Activated CD8-positive, alpha-beta memory T cell treated with anti-CD3 and anti-CD28 coated beads for 48 hours (primary cell): ENCODE data around the gene HOXA10.

Experiments
- DNase-seq, 3 experiments: peaks; one replicate each; pipeline ENCODE4 v3.0.0-alpha.2; 2020; ENCODE audit warnings: low read depth in 2 of 3, low spot score in 2 of 3

HOXA10 gene

DNA sequence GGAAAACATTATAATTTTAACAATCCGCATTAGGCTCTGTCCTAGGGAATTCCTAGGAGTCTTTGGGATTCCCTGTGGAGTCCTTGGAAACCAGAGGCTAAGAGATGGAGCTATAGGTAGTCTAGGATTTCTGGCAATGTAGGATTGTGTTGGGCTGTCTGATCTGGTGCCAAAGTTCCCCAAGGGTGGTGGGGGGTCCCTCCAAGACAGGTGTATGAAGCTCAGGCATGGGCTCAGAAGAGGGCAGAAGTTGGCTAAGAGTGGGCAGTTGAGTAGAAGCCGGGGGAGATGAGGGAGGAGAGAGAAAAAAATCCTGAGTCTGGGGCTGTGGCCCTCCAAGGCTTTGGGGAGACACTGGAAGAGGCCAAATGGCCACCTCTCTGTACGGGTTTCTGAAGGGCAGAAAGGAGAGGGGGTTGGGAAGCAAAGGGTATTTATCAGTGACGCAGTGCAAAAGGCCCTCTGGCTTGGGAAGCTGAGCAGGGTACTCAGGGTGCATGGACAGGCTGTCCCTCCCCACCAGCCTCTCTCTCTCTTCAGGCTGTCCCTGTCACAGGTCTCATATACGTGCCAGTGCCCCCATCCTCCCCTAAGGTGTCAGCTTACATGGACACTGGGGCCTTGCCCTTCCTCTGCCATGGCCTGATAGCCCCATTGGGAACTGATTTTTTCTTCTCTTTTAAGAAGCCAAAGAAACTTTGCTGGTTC lies 27.5 kb downstream of the HOXA10 start:
- DNase-seq, result no peak

DNA sequence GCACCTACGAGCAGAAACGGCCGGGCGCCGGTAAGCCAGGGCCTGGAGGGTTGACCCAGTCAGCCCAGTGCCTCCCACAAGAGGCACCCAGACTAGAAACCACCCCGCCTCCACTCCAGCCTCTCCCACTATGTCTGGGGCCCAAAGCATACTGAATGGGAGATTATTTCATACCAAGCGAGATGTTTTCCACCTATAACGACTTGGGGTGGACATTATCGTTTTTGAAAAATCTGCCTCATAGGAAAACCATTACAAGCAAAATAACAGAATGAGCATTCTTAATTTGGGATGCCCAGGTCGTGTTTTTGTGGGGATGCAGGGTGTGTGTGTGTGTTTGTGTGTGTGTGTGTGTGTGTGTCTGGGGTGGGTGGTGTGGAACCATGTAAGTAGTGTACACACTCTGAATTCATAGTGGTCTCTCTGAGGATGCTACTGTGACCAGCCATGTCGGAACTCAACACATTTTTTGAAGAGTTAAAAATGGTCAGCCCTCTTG lies 28.2 kb downstream of the HOXA10 start:
- DNase-seq, result no peak

DNA sequence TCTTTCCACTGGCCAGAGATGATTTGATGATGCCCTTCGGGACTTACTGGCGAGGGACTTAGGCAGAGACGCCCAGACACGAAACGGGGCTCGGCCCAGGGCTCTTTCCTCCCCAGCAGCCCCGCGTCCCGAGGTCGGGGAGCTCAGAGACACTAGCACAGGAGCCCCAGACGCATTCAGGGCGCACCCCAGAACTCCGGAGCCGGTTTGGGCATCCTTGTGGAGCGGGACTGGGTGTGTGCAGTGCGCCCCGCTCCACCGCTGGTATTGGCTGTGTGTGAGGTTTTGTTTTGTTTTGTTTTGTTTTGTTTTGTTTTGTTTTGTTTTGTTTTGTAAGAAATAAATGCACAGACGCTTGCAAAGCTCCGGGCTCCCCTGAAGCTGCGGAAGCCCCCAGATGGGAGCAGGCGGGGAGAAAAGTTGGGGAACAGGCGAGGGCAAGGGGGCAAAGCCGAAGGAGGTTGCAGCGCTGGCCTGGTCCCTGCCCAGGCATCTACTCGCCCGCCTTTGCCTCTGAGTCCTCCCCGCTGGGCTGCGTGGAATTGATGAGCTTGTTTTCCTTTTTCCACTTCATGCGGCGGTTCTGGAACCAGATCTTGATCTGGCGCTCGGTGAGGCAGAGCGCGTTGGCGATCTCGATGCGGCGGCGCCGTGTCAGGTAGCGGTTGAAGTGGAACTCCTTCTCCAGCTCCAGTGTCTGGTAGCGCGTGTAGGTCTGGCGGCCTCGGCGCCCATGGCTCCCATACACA lies 28.8 kb downstream of the HOXA10 start:
- DNase-seq, result no peak

DNA sequence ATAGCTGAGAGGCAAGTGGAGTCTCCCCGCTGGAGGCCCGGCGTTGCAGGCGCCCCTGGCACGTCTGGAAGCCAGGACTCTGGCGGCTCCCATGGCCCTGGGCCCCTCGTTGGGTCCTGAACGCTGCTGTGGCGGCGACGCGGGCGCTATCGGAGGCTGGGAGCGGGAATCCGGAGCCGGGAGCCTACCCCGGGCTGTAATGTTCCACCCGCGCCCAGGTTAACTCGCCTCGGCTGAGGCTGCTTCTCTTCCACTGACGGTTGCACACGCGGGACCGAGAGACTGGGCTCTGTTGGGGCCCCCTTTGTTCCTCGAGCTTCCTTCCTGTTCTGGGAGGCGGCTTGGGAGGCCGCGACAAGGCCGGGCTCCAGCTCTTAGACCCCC lies 29.3 kb downstream of the HOXA10 start:
- no peak for DNase-seq

DNA sequence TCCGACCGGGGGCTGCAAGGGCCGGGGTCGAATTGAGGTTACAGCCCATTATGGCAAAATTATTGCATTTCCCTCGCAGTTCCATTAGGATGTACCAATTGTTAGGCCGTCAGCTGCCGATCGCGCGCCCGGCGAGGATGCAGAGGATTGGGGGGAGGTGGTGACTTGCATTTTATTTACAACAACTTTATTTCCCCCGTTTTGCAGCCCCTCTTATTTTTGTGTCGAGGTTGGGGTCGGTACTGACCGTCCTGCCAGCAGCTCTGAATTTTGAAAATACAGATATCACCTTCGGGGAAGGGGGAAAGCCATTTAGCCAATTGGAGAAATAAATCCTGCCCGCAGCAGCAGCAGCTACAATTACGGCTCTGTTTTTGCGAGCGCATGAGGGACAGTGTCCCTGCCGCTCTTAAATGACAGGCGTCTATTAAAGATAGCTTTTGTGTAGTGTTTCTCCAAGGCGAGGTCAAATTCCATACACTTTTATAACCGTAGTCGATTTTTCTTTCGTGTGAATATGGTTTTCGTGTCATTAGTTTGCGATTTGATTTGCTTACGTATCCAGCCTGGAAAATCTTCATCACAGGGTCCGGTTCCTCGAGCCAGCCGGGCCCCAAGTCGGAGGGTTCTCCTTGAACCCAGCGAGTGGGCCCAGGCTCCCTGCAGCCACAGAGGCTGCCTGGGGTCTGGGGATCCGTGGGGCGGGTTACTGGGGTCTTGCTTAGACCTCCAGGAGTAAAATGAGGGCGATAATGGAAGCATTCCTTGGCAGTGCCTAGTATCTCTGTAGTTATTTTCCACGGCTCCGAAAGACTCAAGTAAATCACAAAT lies 30.0 kb downstream of the HOXA10 start:
- no peak for DNase-seq

DNA sequence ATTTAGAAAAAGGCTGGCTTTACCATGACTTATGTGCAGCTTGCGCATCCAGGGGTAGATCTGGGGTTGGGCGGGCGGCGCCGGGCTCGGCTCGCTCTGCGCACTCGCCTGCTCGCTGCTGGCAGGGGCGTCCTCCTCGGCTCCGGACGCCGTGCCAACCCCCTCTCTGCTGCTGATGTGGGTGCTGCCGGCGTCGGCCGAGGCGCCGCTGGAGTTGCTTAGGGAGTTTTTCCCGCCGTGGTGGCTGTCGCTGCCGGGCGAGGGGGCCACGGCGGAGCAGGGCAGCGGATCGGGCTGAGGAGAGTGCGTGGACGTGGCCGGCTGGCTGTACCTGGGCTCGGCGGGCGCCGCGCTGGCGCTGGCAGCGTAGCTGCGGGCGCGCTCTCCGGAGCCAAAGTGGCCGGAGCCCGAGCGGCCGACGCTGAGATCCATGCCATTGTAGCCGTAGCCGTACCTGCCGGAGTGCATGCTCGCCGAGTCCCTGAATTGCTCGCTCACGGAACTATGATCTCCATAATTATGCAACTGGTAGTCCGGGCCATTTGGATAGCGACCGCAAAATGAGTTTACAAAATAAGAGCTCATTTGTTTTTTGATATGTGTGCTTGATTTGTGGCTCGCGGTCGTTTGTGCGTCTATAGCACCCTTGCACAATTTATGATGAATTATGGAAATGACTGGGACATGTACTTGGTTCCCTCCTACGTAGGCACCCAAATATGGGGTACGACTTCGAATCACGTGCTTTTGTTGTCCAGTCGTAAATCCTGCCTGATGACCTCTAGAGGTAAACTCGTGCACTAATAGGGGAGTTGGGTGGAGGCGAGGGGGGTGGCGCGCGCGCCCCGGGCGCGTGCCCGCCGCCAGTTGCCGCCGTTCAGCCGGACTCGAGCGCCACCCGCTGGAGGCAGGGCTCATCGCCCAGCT lies 30.8 kb downstream of the HOXA10 start, which contains the start of gene HOXA5:
HOXA5 (minus strand) TSS at position 659 of the 927 bp plus-strand sequence; CDS start at position 585, 74 bp downstream.
- no peak for DNase-seq

DNA sequence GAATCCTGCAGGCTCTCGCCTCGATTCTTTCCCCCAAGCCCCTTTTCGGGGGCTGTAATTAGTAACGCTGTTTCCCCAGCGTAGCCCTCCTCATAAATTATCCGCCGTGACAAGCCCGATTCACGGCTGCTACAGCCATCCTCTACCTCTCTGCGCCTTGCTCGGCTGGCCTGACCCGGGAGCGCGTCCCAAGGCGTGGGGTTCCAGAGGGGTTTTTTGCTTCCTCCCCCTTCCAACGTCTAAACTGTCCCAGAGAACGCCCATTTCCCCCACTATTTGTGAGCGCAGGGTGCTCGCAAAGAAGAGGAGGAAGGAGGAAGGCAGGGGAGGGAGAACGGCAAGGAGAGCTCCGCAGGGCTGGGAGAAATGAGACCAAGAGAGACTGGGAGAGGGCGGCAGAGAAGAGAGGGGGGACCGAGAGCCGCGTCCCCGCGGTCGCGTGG lies 31.5 kb downstream of the HOXA10 start:
- no peak for DNase-seq

DNA sequence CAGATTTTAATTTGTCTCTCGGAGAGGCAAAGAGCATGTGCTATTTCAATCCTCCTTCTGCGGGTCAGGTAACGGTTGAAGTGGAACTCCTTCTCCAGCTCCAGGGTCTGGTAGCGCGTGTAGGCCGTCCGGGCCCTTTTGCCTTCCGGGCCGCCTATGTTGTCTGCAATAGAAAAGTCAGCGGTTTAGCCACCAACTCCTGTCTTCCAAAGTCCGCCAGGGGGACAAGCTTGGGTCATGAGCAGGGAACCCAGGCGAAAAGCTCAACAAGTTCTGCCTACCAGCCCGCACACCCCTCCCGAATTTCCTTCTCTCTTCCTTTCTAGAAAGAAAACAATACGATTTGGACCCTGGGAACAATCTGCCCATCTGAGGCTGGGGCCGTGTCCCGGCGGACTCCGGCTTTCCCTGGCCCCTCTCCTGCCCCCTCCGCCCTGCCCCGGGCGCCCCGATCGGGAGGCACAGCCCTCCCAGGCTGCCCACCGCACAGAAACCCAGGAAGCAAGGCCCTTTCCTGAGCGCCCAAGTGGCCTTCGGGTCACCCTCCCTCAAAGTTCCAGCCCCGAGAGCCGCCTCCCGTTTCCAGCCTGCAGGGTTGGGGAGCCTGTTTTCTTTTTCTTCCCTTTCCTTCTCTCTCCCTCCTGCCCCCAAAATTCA lies 32.1 kb downstream of the HOXA10 start:
- no peak for DNase-seq

DNA sequence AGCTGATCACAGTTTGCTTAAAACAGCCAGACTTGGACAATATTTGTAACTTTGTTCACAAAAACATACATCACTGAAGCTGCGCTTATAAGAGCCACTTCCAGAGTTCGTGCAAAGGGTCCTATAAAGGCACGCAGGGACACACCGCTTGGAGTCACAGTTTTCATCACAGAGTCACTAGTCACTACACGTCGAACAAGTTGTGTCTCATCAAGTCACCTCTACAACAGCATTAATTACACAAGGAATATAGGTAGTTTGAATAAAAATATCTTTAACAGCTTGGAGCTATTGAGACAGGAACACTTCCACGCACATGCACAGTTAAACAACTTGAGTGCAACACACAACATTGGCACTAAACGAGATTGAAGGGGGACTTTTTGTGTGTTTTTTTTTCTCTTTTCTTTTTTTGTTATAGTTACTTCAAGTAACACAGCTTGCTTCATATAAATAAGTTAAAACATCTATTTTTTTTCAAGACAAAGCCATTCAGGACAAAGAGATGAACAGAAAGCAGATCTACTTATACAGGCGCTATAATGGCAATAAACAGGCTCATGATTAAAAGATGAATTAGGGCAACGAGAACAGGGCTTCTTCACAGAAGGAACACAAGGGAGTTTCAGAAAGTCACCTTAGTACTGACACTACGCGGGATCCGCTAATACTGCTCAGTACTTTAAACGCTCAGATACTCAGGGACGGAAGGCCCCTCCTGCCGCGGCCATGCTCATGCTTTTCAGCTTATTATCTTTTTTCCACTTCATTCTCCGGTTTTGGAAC lies 32.8 kb downstream of the HOXA10 start:
- DNase-seq, result no peak

DNA sequence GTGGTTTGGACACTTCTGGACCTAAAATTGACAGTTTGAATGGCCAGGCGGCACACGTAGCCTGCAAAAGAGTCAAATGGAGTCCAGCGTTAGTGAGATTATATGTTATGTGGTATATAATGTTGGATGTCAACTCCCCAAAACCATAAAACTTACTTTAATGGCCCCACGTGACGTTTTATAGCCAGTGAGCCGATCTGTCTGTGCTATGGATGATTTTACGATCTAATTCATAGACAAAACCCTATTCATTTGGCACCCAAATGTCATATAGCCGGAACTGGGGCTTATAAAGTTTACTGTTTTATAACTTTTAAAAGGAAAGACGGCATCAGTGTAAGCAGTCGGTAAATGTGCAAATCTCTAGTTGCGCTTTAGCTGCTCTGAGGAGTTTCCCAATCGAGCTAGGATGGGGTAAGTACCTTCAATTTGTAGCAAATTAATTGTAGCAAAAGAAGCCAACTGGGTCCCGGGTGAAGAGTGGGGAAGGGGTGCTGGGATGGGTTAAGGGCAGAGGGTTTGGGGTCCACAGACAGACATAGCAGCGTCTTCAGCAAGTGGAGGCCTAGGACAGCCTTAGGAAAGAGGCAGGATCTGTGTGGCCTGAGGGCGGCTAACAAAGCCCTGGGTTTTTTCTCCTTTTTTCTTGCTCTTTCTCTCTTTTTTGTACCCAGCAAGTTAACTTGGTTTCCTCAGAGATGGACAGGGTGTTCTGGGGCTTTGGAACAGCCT lies 33.8 kb downstream of the HOXA10 start:
- no peak for DNase-seq

DNA sequence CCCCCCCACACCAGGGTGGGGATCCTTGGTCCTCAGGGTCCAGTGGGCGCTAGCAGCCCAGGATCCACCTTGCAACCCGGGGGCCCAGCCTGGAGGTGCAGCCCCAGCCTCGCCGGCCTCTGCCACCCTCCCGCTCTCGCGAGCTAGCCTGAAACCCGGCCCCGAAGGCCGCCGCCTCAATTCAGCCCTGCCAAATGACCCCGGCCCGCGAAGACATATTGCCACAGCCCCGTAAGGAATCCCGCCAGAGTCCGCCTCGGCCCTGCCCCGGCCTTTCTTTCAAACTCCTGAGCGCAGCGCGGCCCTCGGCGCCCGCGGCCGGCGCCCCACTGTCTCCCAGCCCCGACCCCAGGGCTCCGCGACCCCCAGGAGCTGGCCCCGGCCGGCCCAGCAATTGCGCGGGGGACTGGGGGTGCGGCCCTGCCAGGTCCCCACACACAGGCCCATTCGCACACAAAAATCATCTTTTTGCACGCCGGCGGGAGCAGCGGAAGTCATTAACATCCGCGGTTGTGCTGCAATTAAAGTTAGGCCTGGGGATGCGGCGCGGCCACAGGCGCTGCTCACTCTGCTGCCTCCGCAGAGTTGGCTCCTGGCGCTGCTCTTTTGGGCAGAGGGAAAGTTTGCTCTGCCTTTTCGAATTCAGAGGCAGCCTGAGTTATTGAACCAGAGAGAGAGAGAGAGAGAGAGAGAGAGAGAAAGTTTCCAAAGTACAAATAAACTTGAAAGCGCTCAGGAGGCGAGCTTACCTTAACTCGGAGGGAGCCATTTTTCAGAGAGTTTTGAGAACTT lies 34.6 kb downstream of the HOXA10 start:
- DNase-seq, result no peak

DNA sequence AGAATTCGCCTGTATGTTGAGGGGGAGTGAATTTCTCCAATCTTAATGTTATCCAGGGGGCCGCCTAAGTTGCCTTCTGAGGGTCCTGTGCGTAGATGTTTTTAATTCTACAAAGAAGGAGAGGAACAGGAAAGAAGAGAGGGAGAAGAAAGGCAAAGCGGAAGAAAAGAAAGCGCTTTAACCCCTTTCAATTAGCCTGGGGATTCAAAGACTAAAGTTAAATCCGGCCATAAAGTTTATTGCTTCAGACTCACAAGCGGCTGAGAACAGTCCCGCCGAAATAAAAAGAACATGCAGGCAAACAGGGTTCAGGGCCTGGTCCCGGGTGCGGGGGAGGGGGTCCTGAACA lies 35.2 kb downstream of the HOXA10 start:
- no peak for DNase-seq

DNA sequence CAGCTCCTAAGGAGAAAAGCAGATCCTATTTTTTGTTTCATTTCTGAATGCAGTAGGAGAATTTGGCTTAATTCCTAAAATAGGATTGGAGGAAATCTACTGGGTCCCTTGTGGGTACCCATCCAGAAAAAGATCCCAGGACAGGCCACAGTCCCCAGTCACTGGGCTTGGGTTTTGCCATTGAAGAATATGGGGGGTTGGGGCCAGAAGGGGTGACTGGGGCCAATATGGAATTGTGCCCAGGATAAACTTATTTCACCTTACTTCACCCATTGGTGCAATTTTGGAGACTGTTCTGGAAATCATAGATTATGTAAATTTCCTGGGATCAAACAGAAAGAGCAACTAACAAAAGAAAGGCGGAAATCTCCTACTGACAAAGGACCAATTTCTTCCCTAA lies 35.6 kb downstream of the HOXA10 start:
- DNase-seq, result no peak

DNA sequence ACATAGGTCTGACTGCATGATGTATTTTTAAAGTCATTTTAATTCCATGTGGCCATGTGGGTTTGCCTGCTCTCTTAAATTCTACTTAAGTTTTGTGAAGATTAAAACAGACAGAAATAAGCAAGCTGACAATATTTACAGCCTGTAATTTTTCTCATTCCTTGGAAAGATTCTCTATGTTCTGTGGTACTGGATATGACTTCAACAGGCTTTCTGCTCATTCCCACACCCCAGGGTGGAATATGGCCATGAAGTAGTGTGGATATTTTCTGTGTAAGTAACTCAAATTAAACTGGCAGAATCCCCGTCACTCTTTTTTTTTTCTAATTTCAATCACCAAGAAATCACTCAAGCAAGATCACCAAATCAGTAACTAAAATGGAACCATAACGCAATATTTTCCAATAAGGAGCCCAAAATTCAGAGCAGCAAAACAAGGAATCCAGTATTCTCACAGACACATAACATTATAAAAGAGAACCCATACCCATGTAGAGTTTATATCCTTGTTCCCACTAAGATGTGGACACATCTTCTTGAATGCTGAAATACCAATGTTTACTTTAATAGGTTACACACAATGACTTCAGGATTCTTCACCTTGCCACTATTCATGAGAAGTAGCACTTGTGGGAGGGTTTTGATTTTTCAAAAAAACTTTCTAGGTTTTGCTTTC lies 36.3 kb downstream of the HOXA10 start:
- no peak for DNase-seq

DNA sequence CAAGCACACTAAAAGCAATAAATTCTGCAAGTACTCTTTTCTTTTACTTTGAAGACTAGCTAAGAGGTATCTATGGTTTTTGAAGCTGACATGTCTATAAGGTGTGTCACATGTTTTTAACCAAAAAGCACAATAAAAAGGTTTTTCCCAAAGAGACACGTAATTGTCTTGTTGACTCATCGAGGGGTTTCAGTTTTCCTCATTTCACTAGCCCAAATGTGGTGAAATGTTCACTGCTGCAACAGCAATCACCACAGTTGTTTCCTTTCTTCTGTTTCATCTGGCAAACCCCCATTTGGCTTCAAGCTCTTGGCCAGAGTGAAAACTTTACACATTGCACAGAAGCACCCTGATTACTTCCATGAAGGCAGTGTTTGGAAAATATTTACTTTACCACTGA lies 39.7 kb downstream of the HOXA10 start:
- no peak for DNase-seq

DNA sequence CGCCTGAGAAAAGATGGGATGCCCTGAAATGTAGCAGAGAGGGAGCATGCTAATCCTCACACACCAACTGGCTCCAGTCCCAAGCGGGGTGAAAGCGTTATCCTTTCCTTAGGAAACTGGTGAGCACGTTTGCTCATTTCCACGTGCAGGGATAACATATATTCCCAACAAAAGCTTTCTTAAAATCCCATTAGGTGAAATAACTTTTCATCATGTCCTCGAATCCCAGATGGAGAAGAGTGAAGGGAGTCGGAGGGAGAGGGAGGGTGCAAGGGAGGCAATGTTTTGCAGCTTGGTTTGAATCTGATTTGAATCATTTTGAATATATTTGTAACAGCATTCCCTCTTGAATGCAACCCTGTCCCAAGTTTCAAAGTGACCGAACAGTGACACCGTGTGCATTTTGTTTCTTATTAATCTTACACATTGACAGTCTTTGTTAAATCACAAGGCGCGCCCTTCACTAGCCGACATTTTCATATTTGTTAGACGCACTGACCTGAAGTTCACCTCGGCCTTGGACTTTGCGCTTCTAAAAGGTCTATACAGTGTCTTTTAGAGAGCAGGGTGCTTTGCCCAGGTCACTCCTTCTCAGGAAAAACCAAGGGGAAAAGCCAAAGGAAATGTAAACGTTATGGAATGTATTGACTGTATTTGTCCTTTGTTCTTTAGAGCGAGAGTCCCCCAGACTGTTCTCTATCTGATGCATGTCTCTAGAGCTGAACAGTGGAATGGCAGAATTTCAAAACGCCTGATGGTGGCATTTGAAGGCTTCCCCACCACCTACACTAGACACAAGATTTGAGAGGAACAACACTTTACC lies 40.5 kb downstream of the HOXA10 start:
- DNase-seq, result no peak
